Fibroblast of lung (primary cell): ENCODE data around the gene SLC17A4.

Experiments
- CTCF ChIP-seq, 2 donors: IDR thresholded peaks in 1 of 2; conservative IDR thresholded peaks in 1 of 2; 1 replicate in 1 of 2; 2 replicates in 1 of 2; pipeline ENCODE4 v1.5.1; 2011 to 2012; ENCODE audit warnings: low read length in 2 of 2, control low read depth in 1 of 2, inconsistent platforms in 1 of 2, low read depth in 1 of 2, mild to moderate bottlenecking in 1 of 2
- EZH2 ChIP-seq: IDR thresholded peaks from 2 replicates; pipeline ENCODE4 v1.5.1; 2012; ENCODE audit warnings: low read length, control low read depth, mild to moderate bottlenecking; ENCODE audit errors: missing control alignments

DNA sequence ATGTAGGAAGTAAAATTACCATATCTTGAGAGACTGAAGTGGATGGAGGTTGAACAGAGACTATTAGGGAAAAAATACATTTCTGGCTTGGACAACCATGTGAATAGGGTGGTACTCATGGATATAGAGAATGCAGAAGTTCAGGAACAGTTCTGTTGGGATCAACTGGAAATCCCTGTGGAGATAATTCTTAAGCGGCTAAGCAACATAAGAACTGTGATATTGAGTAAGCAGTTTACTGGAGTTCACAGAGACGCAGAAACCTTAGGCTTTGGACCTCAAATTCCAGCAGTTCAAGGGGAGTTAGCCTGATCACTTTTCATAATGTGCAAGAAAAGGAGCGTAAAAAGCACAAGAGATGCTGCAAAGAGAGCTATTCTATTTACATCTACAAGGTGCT, 23.6 kb upstream of the SLC17A4 start:
- TF ChIP-seq CTCF (conservative IDR thresholded peaks at IDR 0.05 in 1 of 2, IDR thresholded peaks at IDR 0.05 in 1 of 2; ENCODE audit: low read depth in 1 of 2, low read length in 2 of 2) (no peak), EZH2 (no peak)
